AML-193 (cell line): ENCODE measurements around the gene YTHDF1.
"Not testable (repeated sequence)": the region's sequence is repeated elsewhere in the genome, so short reads cannot be mapped to it uniquely, and the experiment has no call there.

Experiments
- DNase-seq, 2 experiments: peaks; one replicate each; lab custom pipeline; 2025; lab: John Stamatoyannopoulos, UW

The YTHDF1 gene

GRCh38 chr20:63226042-63226943, 10.4 kb upstream of the YTHDF1 start:
- no peak for DNase-seq

- no peak for DNase-seq
Observed at GRCh38 chr20:63225082-63225454, 9.1 kb upstream of the YTHDF1 start.

- no peak for DNase-seq
Observed at GRCh38 chr20:63224412-63225081, 8.6 kb upstream of the YTHDF1 start.

GRCh38 chr20:63223826-63224207, 7.9 kb upstream of the YTHDF1 start:
- DNase-seq = no peak

GRCh38 chr20:63223121-63223825, 7.3 kb upstream of the YTHDF1 start:
- peak in 1 of 2 experiments; percentile 26 for DNase-seq

GRCh38 chr20:63222541-63222940, 6.6 kb upstream of the YTHDF1 start:
- no peak for DNase-seq

GRCh38 chr20:63221400-63222053, 5.6 kb upstream of the YTHDF1 start:
- DNase-seq = not testable (repeated sequence)

- DNase-seq = no peak
Observed at GRCh38 chr20:63220696-63221399, 4.9 kb upstream of the YTHDF1 start.

GRCh38 chr20:63219866-63220521, 4.1 kb upstream of the YTHDF1 start:
- no peak for DNase-seq

GRCh38 chr20:63219447-63219821, 3.5 kb upstream of the YTHDF1 start:
- no peak for DNase-seq

- no peak for DNase-seq
Observed at GRCh38 chr20:63218701-63219446, 2.9 kb upstream of the YTHDF1 start.

- no peak for DNase-seq
Observed at GRCh38 chr20:63217706-63218105, 1.8 kb upstream of the YTHDF1 start.

GRCh38 chr20:63216849-63217471, 1.0 kb upstream of the YTHDF1 start:
- no peak for DNase-seq

GRCh38 chr20:63215101-63216040, 560 bp downstream of the YTHDF1 start:
- peak; percentile 16 to 31 for DNase-seq

- DNase-seq = no peak
Observed at GRCh38 chr20:63214514-63214913, 1.4 kb downstream of the YTHDF1 start.

GRCh38 chr20:63212792-63213191, 3.1 kb downstream of the YTHDF1 start:
- no peak for DNase-seq

GRCh38 chr20:63212393-63212730, 3.6 kb downstream of the YTHDF1 start:
- DNase-seq = no peak

GRCh38 chr20:63210011-63210605, 5.8 kb downstream of the YTHDF1 start:
- no peak for DNase-seq
